Endothelial cell of umbilical vein (primary cell): Measurements from ENCODE around the gene TSPAN18. TPM values are rescaled to one million over a fixed set of nuclear protein-coding genes. Genes with fewer than 3 reads are reported as not detected.

Experiments
- BruUV-seq: library from RNA; stranded (reverse); fragments of 400-500 nt; replicated peaks from 2 replicates; lab custom pipeline; 2021; lab: Mats Ljungman, UMichigan
- CTCF ChIA-PET: fragments of 300-600, 350-600 bp; sonication (Branson Sonifier 250); formaldehyde crosslinking; loops from one replicate; lab custom pipeline; 2021; ENCODE audit warnings: antibody characterized with exemption, inconsistent platforms; lab: Charles Lee
- POLR2A ChIA-PET: fragments of 300-600, 350-600 bp; sonication (Branson Sonifier 250); formaldehyde crosslinking; loops from one replicate; lab custom pipeline; 2021; ENCODE audit warnings: antibody characterized with exemption, inconsistent platforms; lab: Charles Lee
- DNase-seq: peaks from one replicate; pipeline ENCODE4 v3.0.0-alpha.2; 2011; ENCODE audit warnings: low read depth, low spot score
- FAIRE-seq: peaks from 2 replicates; lab custom pipeline; 2011; peaks lifted over from hg19 to GRCh38; lab: Jason Lieb, UNC
- H2AFZ ChIP-seq: 2 replicates; pipeline ENCODE4 v1.6.0; 2012; ENCODE audit warnings: low read depth, low read length, control low read depth, inconsistent platforms
- H3K27ac ChIP-seq: 2 replicates; pipeline ENCODE4 v1.5.1; 2011; ENCODE audit warnings: low read depth, mild to moderate bottlenecking, control low read depth, low read length, moderate library complexity; ENCODE audit not compliant: insufficient read depth
- H3K27me3 ChIP-seq, 2 experiments: 2 replicates each; pipeline versions ENCODE4 v1.6.0 to v1.6.1; 2011; ENCODE audit warnings: low read length in 2 of 2, mixed read lengths in 1 of 2; ENCODE audit not compliant: control insufficient read depth in 2 of 2, insufficient read depth in 2 of 2
- H3K36me3 ChIP-seq, 2 experiments: 2 replicates in 1 of 2; 3 replicates in 1 of 2; pipeline ENCODE4 v1.5.1; 2011; ENCODE audit warnings: low read length in 2 of 2, mild to moderate bottlenecking in 1 of 2, moderate library complexity in 1 of 2; ENCODE audit not compliant: control insufficient read depth in 2 of 2, insufficient read depth in 2 of 2; ENCODE audit errors: extremely low read depth in 1 of 2
- H3K4me1 ChIP-seq: 3 replicates; pipeline ENCODE4 v1.5.1; 2011; ENCODE audit warnings: mild to moderate bottlenecking, low read length; ENCODE audit not compliant: control insufficient read depth, insufficient read depth; ENCODE audit errors: extremely low read depth
- H3K4me2 ChIP-seq: 2 replicates; pipeline ENCODE4 v1.6.1; 2011; ENCODE audit warnings: low read length, control low read depth, mixed read lengths; ENCODE audit not compliant: insufficient read depth
- H3K4me3 ChIP-seq, 3 experiments: fragments of 200-600 bp in 1 of 3; sonication (generic), shearing (Covaris generic) in 1 of 3; replicated peaks in 1 of 3; 2 replicates each; pipeline ENCODE4 v1.5.1; 2011 to 2016; ENCODE audit warnings: control low read depth in 3 of 3, low read length in 3 of 3, mild to moderate bottlenecking in 2 of 3, inconsistent platforms in 1 of 3, low read depth in 1 of 3, moderate library complexity in 1 of 3; ENCODE audit not compliant: insufficient read depth in 1 of 3
- H3K79me2 ChIP-seq: 2 replicates; pipeline ENCODE4 v1.6.0; 2012; ENCODE audit warnings: low read length, inconsistent platforms; ENCODE audit not compliant: control insufficient read depth, insufficient read depth
- H3K9ac ChIP-seq: replicated peaks from 2 replicates; pipeline ENCODE3; 2011; ENCODE audit warnings: low read length, control low read depth; ENCODE audit not compliant: insufficient read depth; ENCODE audit errors: extremely low read depth
- H3K9me1 ChIP-seq: replicated peaks from 3 replicates; pipeline ENCODE4 v1.6.0; 2011; ENCODE audit warnings: mild to moderate bottlenecking, low read length; ENCODE audit not compliant: control insufficient read depth, insufficient read depth; ENCODE audit errors: extremely low read depth
- H3K9me3 ChIP-seq: replicated peaks from 2 replicates; pipeline ENCODE4 v1.5.1; 2012; ENCODE audit warnings: low read length, inconsistent platforms; ENCODE audit not compliant: control insufficient read depth, insufficient read depth
- H4K20me1 ChIP-seq: replicated peaks from 2 replicates; pipeline ENCODE3; 2011; ENCODE audit warnings: mild to moderate bottlenecking, low read length; ENCODE audit not compliant: control insufficient read depth, insufficient read depth; ENCODE audit errors: extremely low read depth
- EZH2 ChIP-seq: IDR thresholded peaks from 2 replicates; pipeline ENCODE4 v1.6.1; 2012; ENCODE audit warnings: borderline replicate concordance, low read depth, mild to moderate bottlenecking, moderate library complexity, low read length, inconsistent platforms; ENCODE audit not compliant: severe bottlenecking
- FOS ChIP-seq: IDR thresholded peaks from 2 replicates; pipeline ENCODE4 v1.6.1; 2011; ENCODE audit warnings: mild to moderate bottlenecking, low read length, moderate library complexity, borderline replicate concordance; ENCODE audit not compliant: insufficient read depth
- GATA2 ChIP-seq: IDR thresholded peaks from 2 replicates; pipeline ENCODE4 v1.7.0; 2011; ENCODE audit warnings: low read depth, mild to moderate bottlenecking, moderate library complexity, mixed read lengths, low read length; ENCODE audit not compliant: insufficient read length, insufficient read depth
- JUN ChIP-seq: IDR thresholded peaks from 2 replicates; pipeline ENCODE4 v1.6.1; 2011; ENCODE audit warnings: borderline replicate concordance, low read depth; ENCODE audit not compliant: insufficient read length, insufficient read depth
- MYC ChIP-seq: IDR thresholded peaks from one replicate; pipeline ENCODE4 v1.6.1; 2011; ENCODE audit warnings: mild to moderate bottlenecking, low read depth, low read length
- POLR2A ChIP-seq: IDR thresholded peaks from 2 replicates; pipeline ENCODE4 v1.6.1; 2012; ENCODE audit warnings: low read depth, mild to moderate bottlenecking, control low read depth, low read length
- POLR2AphosphoS5 ChIP-seq: IDR thresholded peaks from 2 replicates; pipeline ENCODE4 v1.6.1; 2012; ENCODE audit warnings: low read depth, mild to moderate bottlenecking, control low read depth, low read length, moderate library complexity; ENCODE audit not compliant: insufficient read depth
- dilution Hi-C: fragments of 300-500 bp; cut with MboI; formaldehyde crosslinking; loops from one replicate; pipeline ENCODE4 v1.15.0; 2019; ENCODE audit warnings: low sequenced_read_pairs; ENCODE audit not compliant: extremely low pct_ligation_motif_present
- intact Hi-C: fragments of 100-400 bp; cut with micrococcal nuclease; formaldehyde crosslinking; loops from one replicate; pipeline ENCODE4 v1.10.0; 2022
- polyA plus RNA-seq, 4 experiments: library from polyadenylated mRNA; depleted of rRNA in 3 of 4; stranded (reverse) in 3 of 4; unstranded in 1 of 4; fragments of >200 nt; gene quantifications; 2 replicates each; pipeline versions ENCODE4 v1.2.1 to v1.2.3, GENCODE V29; 2011 to 2012; ENCODE audit warnings: missing spikeins in 1 of 4
- total RNA-seq: library from RNA; stranded (reverse); gene quantifications from 2 replicates; pipeline ENCODE4 v1.2.3, GENCODE V29; 2021
- TF ChIP-seq, protein P1 (sequence below), 2 donors: IDR thresholded peaks; 1 replicate in 1 of 2; 2 replicates in 1 of 2; pipeline ENCODE4 v1.5.1; 2011; ENCODE audit warnings: low read length in 2 of 2, mild to moderate bottlenecking in 2 of 2, moderate library complexity in 2 of 2, control low read depth in 1 of 2, inconsistent platforms in 1 of 2, low read depth in 1 of 2; ENCODE audit not compliant: insufficient read depth in 1 of 2; ENCODE audit errors: extremely low read depth in 1 of 2
- TF ChIP-seq, protein P2 (sequence below): IDR thresholded peaks from 2 replicates; pipeline ENCODE4 v1.6.1; 2011; ENCODE audit not compliant: insufficient read depth, insufficient read length

Gene TSPAN18
- total and polyA plus RNA-seq, 2 donors (not counting 3 experiments of a cell fraction or from before 2014, with no cell fraction given), result 32.2 to 118 TPM

DNA sequence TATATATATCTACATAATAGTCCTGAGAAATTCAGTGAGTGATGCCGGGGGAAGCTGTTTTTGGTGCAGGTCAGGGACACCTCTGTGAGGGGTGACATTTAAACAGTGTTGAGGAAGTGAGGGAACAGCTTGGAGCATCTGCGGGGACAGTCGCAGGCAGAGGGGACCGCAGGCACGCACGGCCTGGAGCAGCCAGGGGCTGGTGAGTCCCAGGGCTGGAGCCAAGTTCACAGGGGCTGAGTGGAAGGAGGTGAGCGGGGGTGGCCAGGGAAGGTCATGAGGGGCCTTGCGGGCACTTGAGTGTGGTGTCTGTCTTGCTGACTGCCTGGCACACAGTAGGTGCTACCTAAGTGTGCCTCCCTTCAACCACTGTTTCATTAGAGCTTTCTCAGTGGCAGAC, 65.4 kb downstream of the TSPAN18 start:
- H3K4me2 ChIP-seq, result no peak overlapping the region
- DNase-seq (no peak), FAIRE-seq (no peak)
- TF ChIP-seq, protein P1, sequence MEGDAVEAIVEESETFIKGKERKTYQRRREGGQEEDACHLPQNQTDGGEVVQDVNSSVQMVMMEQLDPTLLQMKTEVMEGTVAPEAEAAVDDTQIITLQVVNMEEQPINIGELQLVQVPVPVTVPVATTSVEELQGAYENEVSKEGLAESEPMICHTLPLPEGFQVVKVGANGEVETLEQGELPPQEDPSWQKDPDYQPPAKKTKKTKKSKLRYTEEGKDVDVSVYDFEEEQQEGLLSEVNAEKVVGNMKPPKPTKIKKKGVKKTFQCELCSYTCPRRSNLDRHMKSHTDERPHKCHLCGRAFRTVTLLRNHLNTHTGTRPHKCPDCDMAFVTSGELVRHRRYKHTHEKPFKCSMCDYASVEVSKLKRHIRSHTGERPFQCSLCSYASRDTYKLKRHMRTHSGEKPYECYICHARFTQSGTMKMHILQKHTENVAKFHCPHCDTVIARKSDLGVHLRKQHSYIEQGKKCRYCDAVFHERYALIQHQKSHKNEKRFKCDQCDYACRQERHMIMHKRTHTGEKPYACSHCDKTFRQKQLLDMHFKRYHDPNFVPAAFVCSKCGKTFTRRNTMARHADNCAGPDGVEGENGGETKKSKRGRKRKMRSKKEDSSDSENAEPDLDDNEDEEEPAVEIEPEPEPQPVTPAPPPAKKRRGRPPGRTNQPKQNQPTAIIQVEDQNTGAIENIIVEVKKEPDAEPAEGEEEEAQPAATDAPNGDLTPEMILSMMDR (IDR thresholded peaks at IDR 0.05; ENCODE audit: extremely low read depth in 1 of 2, insufficient read depth in 1 of 2, low read depth in 1 of 2, low read length in 2 of 2), result no peak
- TF ChIP-seq JUN, result no peak
- TF ChIP-seq, protein P2, sequence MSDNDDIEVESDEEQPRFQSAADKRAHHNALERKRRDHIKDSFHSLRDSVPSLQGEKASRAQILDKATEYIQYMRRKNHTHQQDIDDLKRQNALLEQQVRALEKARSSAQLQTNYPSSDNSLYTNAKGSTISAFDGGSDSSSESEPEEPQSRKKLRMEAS, result no peak
- no peak for TF ChIP-seq GATA2
- no peak for TF ChIP-seq POLR2AphosphoS5
- no peak for TF ChIP-seq EZH2
- no peak for TF ChIP-seq POLR2A
- no peak for TF ChIP-seq FOS
- no peak for TF ChIP-seq MYC
- intact Hi-C loops (no loop called here), dilution Hi-C loops (no loop called here)
- ChIA-PET CTCF (interaction anchor here (0.8 to 2.3 kb wide), 3 partner anchors 17 to 80 kb away, joined by 3 to 11 read pairs (median 3); no protein-coding TSS in a partner anchor), POLR2A (no interaction called here)
- H3K9ac ChIP-seq, result no peak overlapping the region
- no peaks in the 10 kb centered on the region for H4K20me1 ChIP-seq
- no peak overlapping the region for H3K4me3 ChIP-seq
- no TSS peak for BruUV-seq
- H3K27ac ChIP-seq, result no peak overlapping the region
- H3K27me3 ChIP-seq, result no peaks in the 10 kb centered on the region
- H3K36me3 ChIP-seq, result no peaks in the 10 kb centered on the region
- H3K9me1 ChIP-seq, result no peaks in the 10 kb centered on the region
- no peak overlapping the region for H2AFZ ChIP-seq
- peaks cover 15% of the 10 kb centered on the region for H3K4me1 ChIP-seq
- no peaks in the 10 kb centered on the region for H3K9me3 ChIP-seq
- H3K79me2 ChIP-seq, result no peaks in the 10 kb centered on the region
